Body of pancreas (tissue), 4 donors: ENCODE results near the gene ZNF277.

Experiments
- CTCF ChIP-seq, 7 experiments: fragments of 450-650 bp in 4 of 7; fragments of 200-600 bp in 3 of 7; sonication (generic) in 3 of 7; IDR thresholded peaks; one replicate each; pipeline ENCODE4 v1.5.1; 2016 to 2019; ENCODE audit warnings: antibody characterized with exemption in 7 of 7
- POLR2A ChIP-seq, 3 donors: fragments of 450-650 bp; IDR thresholded peaks; one replicate each; pipeline ENCODE4 v1.6.1; 2016; ENCODE audit warnings: antibody characterized with exemption in 3 of 3, mild to moderate bottlenecking in 2 of 3

- TF ChIP-seq CTCF (IDR thresholded peaks at IDR 0.05) (no peak), POLR2A (IDR thresholded peaks at IDR 0.05) (no peak)
These were observed 121.1 kb downstream of the ZNF277 start for GRCh38 chr7:112327566-112327965.
